Measurements from ENCODE around the gene UBXN11. TPM values are rescaled to one million over a fixed set of nuclear protein-coding genes. Genes with fewer than 3 reads are reported as not detected.

UBXN11 gene
- total RNA-seq, 1 experiment from 2014 or later = 13.4 TPM

DNA sequence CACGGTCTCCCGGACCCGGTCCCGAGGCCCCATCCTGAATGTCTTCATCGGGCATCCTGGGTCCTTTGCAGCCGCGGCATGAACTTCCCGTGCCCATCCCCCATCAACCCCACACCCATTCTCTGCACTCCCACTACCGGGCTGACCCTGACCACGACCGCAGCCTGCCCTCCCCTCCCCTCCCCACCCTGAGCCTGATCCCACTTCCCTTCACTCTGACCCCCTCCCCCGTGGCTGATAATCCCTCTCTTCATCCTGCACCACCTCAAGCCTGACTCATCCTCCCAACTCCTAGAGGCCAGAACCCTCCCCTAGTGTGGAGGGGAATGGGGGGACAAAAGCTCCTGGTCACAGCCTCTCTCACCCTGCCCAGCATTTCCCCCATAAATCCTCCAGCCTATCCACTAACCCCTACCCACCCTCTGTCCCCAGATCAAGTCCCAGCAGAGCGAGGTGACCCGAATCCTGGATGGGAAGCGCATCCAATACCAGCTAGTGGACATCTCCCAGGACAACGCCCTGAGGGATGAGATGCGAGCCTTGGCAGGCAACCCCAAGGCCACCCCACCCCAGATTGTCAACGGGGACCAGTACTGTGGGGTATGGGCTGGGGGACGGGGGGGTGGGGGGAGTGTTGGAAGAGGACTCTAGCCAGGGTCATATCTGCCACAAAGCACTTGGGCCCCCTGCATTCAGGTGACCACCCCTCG, 25.9 kb downstream of the UBXN11 start:
- Histone ChIP-seq H3K27me3 (ENCODE audit: control insufficient read depth, insufficient read depth, low read length) (no peaks in the 10 kb centered on the region), H3K36me3 (replicated peaks; ENCODE audit: control insufficient read depth, insufficient read depth, low read length) (peaks cover 23% of the 10 kb centered on the region), H3K4me3 (ENCODE audit: insufficient read depth, low read depth, low read length) (peak overlapping the region; percentile 93)
- DNase-seq = no peak

GRCh38 chr1:26279456-26280332, 26.7 kb downstream of the UBXN11 start, which contains the start of gene SH3BGRL3:
Gene SH3BGRL3 (plus strand): TSS chr1:26280086. CDS start chr1:26280156, 70 bp downstream.
- DNase-seq = peak; percentile 97
- peaks cover 27% of the 10 kb centered on the region for H3K36me3 ChIP-seq (replicated peaks; ENCODE audit: control insufficient read depth, insufficient read depth, low read length)
- H3K4me3 ChIP-seq (ENCODE audit: insufficient read depth, low read depth, low read length) = peak within 1 kb of the TSS; percentile 93
- H3K27me3 ChIP-seq (ENCODE audit: control insufficient read depth, insufficient read depth, low read length) = no peaks in the 10 kb centered on the region

- Histone ChIP-seq H3K27me3 (ENCODE audit: control insufficient read depth, insufficient read depth, low read length) (no peaks in the 10 kb centered on the region), H3K4me3 (ENCODE audit: insufficient read depth, low read depth, low read length) (peak overlapping the region; percentile 93), H3K36me3 (replicated peaks; ENCODE audit: control insufficient read depth, insufficient read depth, low read length) (peaks cover 31% of the 10 kb centered on the region)
- DNase-seq = peak; percentile 64
These were observed 27.5 kb downstream of the UBXN11 start for GRCh38 chr1:26278724-26279455.

DNA sequence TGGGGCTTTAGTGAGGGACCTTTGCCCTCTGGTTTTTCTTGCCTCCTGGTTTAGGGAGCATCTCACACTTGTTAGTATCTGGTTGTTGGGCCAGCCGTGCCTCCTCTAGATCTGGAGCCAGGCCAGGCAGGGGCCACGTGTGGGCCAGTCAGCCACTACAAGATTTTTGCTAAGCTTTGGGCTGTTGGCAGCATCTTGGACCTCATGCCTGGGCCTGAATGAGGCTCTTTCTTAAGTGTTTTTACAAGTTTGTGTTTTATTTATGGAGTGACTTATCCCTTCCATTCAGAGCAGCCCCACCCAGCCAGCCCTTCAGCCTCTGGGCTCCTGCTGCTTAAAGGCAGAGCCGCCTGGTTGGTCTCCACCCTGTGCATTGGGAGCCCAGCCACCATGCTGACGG, 28.1 kb downstream of the UBXN11 start:
- no peak overlapping the region for H3K4me3 ChIP-seq (ENCODE audit: insufficient read depth, low read depth, low read length)
- H3K27me3 ChIP-seq (ENCODE audit: control insufficient read depth, insufficient read depth, low read length) = no peaks in the 10 kb centered on the region
- no peak for DNase-seq
- peaks cover 31% of the 10 kb centered on the region for H3K36me3 ChIP-seq (replicated peaks; ENCODE audit: control insufficient read depth, insufficient read depth, low read length)

GRCh38 chr1:26277719-26278118, 28.7 kb downstream of the UBXN11 start:
- peaks cover 34% of the 10 kb centered on the region for H3K36me3 ChIP-seq (replicated peaks; ENCODE audit: control insufficient read depth, insufficient read depth, low read length)
- no peak for DNase-seq
- no peaks in the 10 kb centered on the region for H3K27me3 ChIP-seq (ENCODE audit: control insufficient read depth, insufficient read depth, low read length)
- H3K4me3 ChIP-seq (ENCODE audit: insufficient read depth, low read depth, low read length) = no peak overlapping the region

GRCh38 chr1:26277261-26277661, 29.2 kb downstream of the UBXN11 start:
- no peak for DNase-seq
- Histone ChIP-seq H3K36me3 (replicated peaks; ENCODE audit: control insufficient read depth, insufficient read depth, low read length) (peaks cover 35% of the 10 kb centered on the region), H3K27me3 (ENCODE audit: control insufficient read depth, insufficient read depth, low read length) (no peaks in the 10 kb centered on the region), H3K4me3 (ENCODE audit: insufficient read depth, low read depth, low read length) (no peak overlapping the region)

DNA sequence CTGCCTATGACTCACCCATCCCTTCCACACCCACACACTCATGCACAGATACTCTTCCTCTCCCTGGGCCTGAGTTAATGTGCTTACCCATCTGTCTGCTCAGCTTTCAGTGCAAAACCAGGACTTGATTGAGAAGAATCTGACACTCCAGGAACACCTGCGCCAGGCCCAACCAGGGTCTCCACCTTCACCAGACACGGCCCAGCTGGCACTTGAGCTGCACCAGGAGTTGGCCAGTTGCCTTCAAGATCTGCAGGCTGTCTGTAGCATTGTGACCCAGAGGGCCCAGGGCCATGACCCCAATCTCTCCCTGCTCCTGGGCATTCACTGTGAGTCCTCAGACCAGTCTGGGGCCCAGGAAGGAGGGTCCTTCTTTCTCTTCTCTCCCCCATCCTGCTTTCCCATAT, 30.0 kb downstream of the UBXN11 start:
- DNase-seq = no peak
- no peak overlapping the region for H3K4me3 ChIP-seq (ENCODE audit: insufficient read depth, low read depth, low read length)
- no peaks in the 10 kb centered on the region for H3K27me3 ChIP-seq (ENCODE audit: control insufficient read depth, insufficient read depth, low read length)
- peaks cover 43% of the 10 kb centered on the region for H3K36me3 ChIP-seq (replicated peaks; ENCODE audit: control insufficient read depth, insufficient read depth, low read length)

- Histone ChIP-seq H3K4me3 (ENCODE audit: insufficient read depth, low read depth, low read length) (no peak overlapping the region), H3K36me3 (replicated peaks; ENCODE audit: control insufficient read depth, insufficient read depth, low read length) (peaks cover 48% of the 10 kb centered on the region), H3K27me3 (ENCODE audit: control insufficient read depth, insufficient read depth, low read length) (no peaks in the 10 kb centered on the region)
- DNase-seq = peak; percentile 86
These were observed 30.6 kb downstream of the UBXN11 start for GRCh38 chr1:26275580-26276431.

- H3K36me3 ChIP-seq (replicated peaks; ENCODE audit: control insufficient read depth, insufficient read depth, low read length) = peaks cover 55% of the 10 kb centered on the region
- no peak overlapping the region for H3K4me3 ChIP-seq (ENCODE audit: insufficient read depth, low read depth, low read length)
- no peak for DNase-seq
- no peaks in the 10 kb centered on the region for H3K27me3 ChIP-seq (ENCODE audit: control insufficient read depth, insufficient read depth, low read length)
These were observed 31.5 kb downstream of the UBXN11 start for GRCh38 chr1:26274801-26275425.

GRCh38 chr1:26269198-26269550, 37.3 kb downstream of the UBXN11 start:
- H3K36me3 ChIP-seq (replicated peaks; ENCODE audit: control insufficient read depth, insufficient read depth, low read length) = peaks cover 41% of the 10 kb centered on the region
- DNase-seq = no peak
- H3K4me3 ChIP-seq (ENCODE audit: insufficient read depth, low read depth, low read length) = no peak overlapping the region
- H3K27me3 ChIP-seq (ENCODE audit: control insufficient read depth, insufficient read depth, low read length) = no peaks in the 10 kb centered on the region

GRCh38 chr1:26268290-26269197, 37.9 kb downstream of the UBXN11 start:
- Histone ChIP-seq H3K36me3 (replicated peaks; ENCODE audit: control insufficient read depth, insufficient read depth, low read length) (peaks cover 39% of the 10 kb centered on the region), H3K4me3 (ENCODE audit: insufficient read depth, low read depth, low read length) (no peak overlapping the region), H3K27me3 (ENCODE audit: control insufficient read depth, insufficient read depth, low read length) (no peaks in the 10 kb centered on the region)
- no peak for DNase-seq

DNA sequence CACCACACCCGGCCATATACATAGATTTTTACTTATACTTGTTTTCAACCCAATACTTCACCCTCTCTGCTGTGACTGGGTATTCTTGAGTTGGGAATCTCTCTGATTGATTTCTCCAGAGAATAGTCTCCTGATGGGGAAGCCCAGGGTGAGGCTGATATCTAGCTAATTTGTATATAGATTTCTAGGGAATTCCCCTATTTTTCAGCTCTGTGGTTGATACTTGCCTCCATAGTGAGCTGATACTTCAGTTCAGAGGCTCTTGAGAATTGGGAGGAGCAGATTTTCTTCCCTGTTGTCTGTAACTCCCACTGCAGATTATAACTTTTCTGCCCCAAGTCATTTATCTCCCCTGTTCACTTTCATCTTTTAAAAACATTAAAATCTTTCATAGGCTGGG, 41.0 kb downstream of the UBXN11 start:
- Histone ChIP-seq H3K36me3 (replicated peaks; ENCODE audit: control insufficient read depth, insufficient read depth, low read length) (peaks cover 28% of the 10 kb centered on the region), H3K4me3 (ENCODE audit: insufficient read depth, low read depth, low read length) (no peak overlapping the region), H3K27me3 (ENCODE audit: control insufficient read depth, insufficient read depth, low read length) (no peaks in the 10 kb centered on the region)
- no peak for DNase-seq

DNA sequence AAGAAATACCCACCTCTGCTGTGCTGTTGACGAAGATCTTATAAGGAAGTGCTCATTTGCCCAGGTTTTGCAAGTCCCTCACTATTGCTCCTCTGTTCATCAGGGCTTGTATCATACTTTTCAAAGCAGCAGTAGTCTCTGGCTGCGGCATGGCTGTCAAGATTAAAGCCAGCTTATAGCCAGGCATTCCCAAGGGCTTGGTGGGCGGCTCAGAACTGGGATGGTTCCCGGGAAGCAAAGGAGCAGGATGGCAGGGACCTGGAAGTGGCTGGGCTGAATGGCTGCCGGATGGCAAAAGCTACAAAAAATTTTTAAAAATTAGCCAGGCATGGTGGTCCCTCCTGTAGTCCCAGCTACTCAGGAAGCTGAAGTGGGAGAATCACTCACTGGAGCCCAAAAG, 43.2 kb downstream of the UBXN11 start:
- DNase-seq = no peak
- Histone ChIP-seq H3K36me3 (replicated peaks; ENCODE audit: control insufficient read depth, insufficient read depth, low read length) (peaks cover 26% of the 10 kb centered on the region), H3K4me3 (ENCODE audit: insufficient read depth, low read depth, low read length) (no peak overlapping the region), H3K27me3 (ENCODE audit: control insufficient read depth, insufficient read depth, low read length) (no peaks in the 10 kb centered on the region)
